Left lobe of liver (tissue), 2 donors: Measurements from ENCODE around the gene GBX1. TPM values are rescaled to one million over a fixed set of nuclear protein-coding genes. Genes with fewer than 3 reads are reported as not detected.

ENCODE experiments used
- ATAC-seq: fragments of 200-7000 bp; cut with Tn5 transposase; one replicate; pipeline ENCODE4 v1.9.1; 2020; ENCODE audit warnings: mild to moderate bottlenecking, moderate library complexity
- DNase-seq: peaks from one replicate; pipeline ENCODE4 v3.0.0-alpha.2; 2020; ENCODE audit warnings: low spot score
- total RNA-seq: library from RNA; stranded (reverse); gene quantifications from one replicate; pipeline ENCODE4 v1.2.1, GENCODE V29; 2021
- donor health status: DM: no; HTN: no; CAD: no; lungs with moderate emphysema.
- donor health status: DM: no; HTN: yes; CAD: no.

The GBX1 gene
- total RNA-seq, 1 donor from 2014 or later, result not detected

DNA sequence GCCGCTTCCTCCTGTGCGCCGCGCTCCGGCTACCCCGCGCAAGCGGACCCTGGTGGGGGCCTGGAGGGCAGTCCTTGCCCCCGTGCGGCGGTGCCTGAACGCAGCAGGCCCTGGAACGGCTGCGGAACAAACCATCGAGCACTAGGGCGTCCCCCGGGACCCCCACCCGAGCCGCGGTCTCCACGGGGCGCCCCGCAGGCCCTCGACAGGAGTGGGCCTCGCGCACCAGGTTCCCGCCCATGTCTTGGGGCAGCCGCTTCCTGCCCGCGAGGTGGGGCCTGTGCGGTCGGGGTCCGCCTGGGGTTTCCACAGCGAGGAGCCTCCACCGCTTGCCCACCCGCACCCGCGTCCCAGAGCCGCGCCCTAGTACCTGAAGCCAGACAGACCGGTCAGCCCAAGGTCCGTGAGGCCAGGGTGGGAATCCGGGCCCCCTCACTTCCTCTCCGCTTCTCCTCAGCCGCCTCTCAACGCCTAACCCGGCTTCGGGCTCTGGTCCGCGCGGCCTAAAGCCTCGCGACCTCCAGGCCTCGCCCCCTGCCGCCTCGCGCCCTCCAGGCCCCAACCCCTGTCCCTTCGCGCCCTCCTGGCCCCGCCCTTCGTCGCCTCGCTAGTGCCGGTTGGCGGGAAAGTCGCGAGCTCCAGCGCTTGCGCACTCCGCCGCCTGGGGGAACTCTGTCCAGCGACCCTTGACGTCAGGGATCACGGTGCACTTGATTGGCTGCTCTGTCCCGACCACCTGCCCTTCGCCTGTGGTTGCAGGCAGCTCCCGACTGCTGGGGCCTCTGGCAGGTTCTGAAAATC is 7.0 kb upstream of the GBX1 start:
- no peak for DNase-seq
- no peak for ATAC-seq

DNA sequence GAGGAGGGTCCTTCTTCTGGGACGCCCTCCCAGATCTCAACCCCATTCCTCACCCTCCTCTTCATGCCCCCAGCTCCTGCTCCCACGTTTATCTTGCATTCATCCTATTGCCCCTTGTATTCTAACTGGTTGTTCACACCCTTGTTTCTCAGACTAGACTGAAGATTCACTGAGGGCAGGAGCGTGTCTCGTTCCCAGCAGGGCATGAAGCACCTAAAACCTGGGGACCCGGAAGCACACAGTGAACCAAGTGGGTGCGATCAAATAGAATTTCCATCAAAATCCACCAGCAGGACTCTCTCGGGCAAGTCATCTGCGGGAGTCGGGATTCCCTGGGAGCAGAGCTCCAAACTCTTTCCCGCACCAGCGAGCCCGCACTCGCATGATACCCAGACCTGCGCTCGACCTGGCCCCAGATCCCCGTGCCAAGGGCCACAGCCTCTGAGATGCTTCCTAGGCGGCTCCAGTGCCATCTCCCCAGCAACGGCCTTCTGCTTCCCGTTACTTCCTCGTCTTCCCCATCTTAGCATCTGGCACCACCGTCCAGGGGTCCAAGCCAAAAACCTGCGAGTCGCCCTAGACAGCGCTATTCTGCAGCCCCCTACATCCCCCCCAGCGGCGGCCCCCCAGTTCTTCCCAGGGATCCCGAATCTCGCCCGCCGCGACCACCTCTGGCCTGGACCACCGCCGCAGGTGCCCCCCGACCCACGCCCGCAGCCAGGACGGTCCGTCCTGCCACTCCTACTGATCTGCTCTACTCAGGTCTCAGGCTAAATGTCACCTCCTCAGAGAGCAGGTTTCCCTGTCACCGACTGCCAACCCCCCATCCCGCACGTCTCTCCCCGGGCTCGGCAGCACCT is 6.1 kb upstream of the GBX1 start:
- no peak for DNase-seq
- no peak for ATAC-seq

DNA sequence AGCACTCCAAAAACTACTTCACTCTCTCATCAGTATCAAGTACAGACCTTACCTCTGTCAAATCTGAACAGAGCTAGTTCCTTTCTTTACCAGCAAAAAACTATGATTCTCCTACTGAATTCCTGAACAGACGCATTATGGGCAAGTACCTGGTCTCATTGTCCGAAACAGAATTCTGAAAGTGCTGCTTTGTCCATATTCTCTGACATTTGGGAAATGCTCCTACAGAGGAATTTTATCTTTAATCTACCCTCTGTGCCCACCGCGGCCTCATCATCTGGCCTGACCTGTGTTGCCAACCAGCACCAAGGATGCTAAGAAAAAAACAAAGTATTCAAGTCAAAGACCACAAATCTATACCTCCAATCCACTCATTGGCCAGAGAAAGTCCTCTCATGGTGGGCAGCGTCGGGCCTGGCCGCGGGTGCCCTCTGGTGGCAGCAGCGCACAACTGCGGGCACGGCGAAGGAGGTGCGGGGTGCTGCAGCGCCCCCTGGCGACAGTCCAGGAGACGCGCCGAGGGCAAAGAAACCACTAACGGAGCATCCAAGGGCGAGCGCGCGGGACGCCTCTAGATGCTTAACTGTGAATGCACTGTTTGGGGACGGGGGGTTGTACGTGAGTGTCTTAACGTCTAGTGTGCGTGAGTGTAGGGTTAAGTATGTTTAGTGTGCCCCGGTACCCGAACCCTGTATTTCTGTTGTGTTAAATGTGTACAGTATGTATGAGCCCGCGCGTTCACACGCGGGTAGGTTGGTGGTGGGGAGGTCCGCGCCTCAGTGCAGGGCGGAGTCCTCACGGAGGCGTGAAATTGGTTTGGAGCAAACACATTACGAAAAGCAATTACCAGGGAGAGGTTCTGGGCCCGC is 5.0 kb upstream of the GBX1 start:
- DNase-seq (peak; percentile 79), ATAC-seq (peak; percentile 98)

DNA sequence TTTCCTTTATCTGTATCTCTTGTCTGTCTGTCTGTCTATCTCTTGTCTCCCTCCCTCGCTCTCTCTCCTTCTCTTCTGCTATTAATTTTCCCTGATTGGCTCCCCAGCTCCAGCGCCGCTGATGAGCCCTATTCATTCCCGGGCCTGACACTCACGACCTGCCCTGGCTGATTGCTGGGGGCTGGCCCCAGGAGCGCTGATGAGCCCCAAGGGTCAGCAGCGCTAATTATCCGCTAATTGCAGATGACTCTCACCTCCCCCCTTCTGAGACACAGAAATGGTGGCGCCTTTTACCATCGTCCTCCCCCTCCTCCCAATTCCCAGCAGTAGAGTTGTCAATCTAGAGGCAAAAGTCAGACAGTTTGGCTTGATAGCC is 1.3 kb upstream of the GBX1 start:
- no peak for ATAC-seq
- no peak for DNase-seq

DNA sequence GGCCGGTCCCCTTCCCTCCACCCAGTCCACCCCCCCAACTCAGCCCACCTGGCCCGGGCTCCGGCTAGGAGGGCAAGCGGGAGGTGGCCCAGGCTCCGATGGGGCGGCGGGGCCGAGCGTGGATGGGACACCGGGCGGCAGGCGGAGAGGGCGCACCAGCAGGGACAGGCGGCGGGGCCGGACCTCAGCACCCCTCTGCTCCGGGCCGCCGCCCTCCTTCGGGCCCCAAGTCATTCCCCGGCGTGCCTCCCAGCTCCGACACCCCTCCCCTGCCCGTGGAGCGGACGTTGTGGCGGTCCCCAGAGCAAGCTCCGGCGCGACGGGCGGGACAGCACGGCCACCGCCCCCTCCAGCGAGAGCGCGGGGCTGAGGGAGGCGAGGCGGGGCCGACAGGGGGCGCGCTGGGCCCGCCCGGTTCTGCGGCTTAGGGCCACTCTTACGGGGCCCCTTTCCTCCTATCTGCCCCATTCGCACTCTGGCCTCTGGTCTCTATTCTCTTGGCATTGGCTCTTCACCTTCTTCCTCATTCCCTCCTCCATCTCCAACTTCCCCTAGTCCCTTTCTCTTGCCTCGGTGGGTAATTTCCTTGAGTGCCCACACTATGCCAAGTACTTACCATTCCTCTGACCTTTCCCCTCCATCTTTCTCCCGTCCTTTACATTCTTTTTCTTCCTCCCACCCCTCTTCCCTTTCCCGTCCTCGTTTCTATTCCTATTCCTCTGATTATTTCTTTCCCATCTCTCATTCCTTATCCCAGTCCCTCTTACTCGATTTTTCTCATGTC is 701 bp upstream of the GBX1 start:
- peak; percentile 66 for ATAC-seq

DNA sequence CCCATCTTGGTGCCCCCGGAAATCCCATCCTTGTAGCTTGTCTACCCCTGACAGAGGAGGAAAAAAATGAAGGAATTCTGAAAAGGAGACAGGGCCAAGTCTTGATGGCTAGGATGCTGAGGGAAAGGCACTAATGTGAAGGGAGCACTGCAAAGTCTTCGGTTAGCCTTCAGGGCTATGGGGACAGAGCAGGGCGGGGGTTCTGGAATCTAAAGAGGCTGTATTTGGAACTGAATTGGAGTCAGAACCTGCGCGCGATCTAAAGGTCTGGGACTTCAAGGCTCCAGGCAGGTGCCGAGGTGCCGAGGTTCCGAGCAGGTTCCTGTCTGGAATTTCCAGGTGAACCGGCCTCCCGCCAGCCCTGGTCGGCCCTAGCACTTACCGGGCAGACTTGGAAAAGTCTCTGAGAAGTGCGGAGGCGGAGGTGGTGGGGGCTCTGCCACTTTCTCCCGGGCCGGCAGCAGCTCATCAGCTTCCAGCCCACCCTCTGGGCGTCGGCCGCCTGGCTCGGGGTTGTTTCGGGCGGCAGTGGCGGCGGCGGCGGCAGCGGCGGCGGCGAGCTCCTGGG is 781 bp downstream of the GBX1 start:
- no peak for ATAC-seq
- no peak for DNase-seq

More for the DNA sequence above, 701 bp upstream of the GBX1 start:
- DNase-seq, result no peak

- DNase-seq, result no peak
- no peak for ATAC-seq
These were observed 5.7 kb downstream of the GBX1 start for GRCh38 chr7:151161757-151162156.

DNA sequence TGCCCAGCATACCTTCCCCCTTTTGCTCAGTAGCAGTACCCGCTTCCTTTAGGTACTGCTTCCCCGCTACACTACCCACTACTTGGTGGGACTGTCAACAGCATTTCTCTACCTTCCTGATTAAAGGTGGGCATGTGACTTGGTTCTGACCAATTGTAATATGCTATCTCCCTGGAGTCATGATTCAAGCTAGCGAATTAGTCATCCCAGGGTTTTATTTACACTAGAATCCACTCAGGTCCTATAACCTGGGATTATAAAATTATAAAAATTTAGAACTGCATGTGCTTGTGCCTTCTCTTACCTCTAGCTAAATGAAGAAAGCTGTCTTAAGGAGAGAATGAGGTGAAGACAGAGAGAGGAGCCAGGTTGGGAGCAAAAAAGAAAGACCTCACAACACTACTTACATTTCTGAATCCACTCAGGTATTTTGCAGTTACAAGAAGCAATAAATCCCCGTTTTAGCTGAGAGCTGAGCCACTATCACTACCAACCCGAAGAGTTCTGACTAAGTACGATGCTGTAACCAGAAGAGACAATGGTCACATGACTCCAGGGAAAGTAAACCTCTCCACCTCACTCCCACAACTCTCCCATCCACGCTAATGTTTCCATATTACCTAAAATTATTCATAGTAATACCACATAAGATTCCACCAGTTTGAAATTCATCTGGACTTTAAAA is 9.7 kb downstream of the GBX1 start:
- ATAC-seq (no peak), DNase-seq (no peak)

DNA sequence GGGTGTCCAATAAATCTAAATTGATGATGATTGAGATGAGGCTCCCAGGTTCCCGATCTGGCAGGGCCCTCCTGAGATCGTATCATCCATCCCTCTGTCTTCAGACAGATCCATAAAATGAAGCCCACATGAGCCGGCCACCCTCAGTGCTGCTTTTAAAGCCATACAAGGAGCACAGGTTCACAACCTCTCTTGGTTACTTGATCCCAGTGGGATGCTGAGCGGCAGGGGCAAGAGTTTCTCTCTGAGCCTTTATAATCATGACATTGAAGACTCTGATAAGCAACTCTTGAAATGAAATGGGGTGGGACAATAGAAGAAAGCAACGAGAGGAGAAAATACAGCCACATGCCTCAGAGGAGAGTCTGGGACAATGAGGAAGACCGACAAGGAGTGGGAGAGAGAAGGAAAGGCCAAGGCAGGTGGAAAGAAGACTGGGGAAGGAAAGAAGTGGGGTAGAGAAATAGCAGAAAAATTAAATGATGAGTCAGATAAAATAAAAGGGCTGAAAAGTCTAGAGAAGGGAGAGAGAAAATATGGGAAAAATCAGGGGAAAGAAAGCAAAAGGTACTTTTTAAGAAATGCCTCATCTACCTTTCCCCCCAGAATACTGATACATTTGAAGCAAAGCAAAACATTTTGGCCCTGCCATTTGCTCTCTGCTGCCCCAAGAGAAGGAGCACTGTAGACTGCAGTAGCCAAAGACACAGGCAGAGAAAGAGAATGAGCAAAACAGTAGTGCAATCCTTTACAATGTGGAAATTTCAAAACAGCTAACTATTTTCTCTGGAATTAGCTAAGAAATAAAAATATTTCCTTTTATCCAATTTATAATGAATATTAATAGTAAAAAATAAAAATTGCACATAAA is 14.6 kb downstream of the GBX1 start:
- ATAC-seq, result no peak
- no peak for DNase-seq

DNA sequence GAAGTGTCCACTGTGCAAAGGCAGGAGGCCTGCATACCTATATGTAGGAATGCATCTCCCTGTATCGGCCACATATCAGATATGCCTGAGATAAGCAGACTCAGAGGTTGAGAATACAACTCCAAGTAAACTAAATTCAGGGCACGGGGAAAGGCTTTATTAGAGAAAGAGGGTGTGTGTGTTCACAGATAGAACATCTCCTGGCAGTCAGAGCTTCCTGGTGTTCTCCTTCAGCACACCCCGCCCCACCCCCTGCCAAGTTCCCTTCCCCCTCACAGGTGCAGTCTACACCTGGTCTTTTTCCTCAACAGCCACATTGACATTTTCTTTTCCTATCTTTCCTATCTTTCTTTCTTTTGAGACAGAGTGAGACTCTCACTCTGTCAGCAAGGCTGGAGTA is 17.1 kb downstream of the GBX1 start:
- ATAC-seq, result no peak

GRCh38 chr7:151148319-151149259 is 18.9 kb downstream of the GBX1 start:
- ATAC-seq (no peak), DNase-seq (no peak)

More for the DNA sequence above, 17.1 kb downstream of the GBX1 start:
- DNase-seq, result no peak

DNA sequence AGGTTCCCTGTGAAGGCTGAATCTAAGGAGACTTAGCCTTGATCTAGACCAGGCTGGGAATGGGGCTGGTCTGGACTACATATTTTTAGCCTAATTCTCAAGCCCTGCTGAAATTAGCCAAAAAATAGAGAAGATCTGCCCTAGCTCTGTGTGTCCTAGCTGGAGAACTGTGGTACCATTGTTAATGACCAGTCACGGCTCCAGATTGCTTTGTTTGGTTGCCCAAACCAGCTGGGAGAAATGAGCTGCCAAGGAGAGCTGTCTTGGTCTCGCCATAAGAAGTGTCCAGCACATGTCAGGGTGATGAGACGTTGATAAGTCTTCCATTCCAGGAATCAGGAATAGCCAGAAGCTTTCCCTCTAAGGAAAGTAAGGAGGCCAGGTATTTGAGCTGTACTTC is 20.7 kb downstream of the GBX1 start:
- DNase-seq, result no peak
- ATAC-seq, result no peak

- DNase-seq, result no peak
- ATAC-seq, result no peak
These were observed 23.1 kb downstream of the GBX1 start for GRCh38 chr7:151144387-151144786.

- ATAC-seq (no peak), DNase-seq (peak; percentile 42)
These were observed 24.1 kb downstream of the GBX1 start for GRCh38 chr7:151143261-151144015.

DNA sequence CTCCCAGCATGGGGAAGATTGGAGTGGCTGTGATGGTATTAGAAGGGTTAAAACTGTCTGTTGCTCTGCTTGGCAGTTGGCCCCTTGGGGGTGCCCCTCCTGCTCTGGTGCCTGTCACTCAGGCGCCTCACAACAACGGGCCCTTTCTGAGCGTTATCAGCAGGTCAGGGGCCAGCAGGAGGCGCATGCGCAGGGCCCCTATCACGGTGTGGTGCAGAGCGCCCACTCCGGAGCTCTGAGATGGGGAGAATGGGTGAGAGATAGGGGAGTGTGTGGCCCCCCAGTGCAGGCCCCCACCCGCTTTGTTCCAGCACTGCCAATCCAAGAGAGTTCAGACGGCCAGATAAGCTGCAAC is 24.8 kb downstream of the GBX1 start:
- ATAC-seq (no peak), DNase-seq (no peak)

- no peak for DNase-seq
- no peak for ATAC-seq
These were observed 25.4 kb downstream of the GBX1 start for GRCh38 chr7:151141855-151142685.
